Hematopoietic multipotent progenitor cell treated with erythropoietin and hydrocortisone succinate and interleukin-3 and kit ligand, for 6 days (in vitro differentiated cells): ENCODE data around the gene BCAS3.
"Not testable (repeated sequence)": the region's sequence is repeated elsewhere in the genome, so short reads cannot be mapped to it uniquely, and the experiment has no call there.

ENCODE experiments used
- DNase-seq: peaks from one replicate; pipeline ENCODE4 v3.0.0-alpha.2; 2015

Gene BCAS3

DNA sequence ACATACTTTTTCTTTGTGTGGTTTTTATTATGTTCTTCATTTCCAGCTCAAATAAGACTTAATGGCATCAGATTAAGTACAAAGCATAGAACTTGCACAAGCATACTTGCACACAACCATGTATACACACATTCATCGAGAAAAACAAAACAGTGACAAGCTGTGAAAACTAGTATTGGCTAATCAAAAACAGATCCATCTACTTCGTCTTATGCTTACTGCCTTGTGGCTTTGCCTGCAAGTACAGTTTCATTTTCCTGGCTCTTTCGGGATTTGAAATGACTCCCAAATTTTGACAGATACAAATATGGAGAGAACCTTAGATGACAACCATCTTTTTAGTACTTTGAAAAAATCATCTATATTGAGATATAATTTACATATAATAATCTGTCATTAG, 338.3 kb downstream of the BCAS3 start:
- no peak for DNase-seq

- DNase-seq, result no peak
These were observed 339.8 kb downstream of the BCAS3 start for GRCh38 chr17:61017317-61018006.

GRCh38 chr17:61018938-61019337, 341.3 kb downstream of the BCAS3 start:
- no peak for DNase-seq

- DNase-seq, result no peak
These were observed 346.3 kb downstream of the BCAS3 start for GRCh38 chr17:61023996-61024395.

GRCh38 chr17:61026818-61027217, 349.2 kb downstream of the BCAS3 start:
- DNase-seq, result no peak

GRCh38 chr17:61029181-61029580, 351.5 kb downstream of the BCAS3 start:
- DNase-seq, result no peak

- no peak for DNase-seq
These were observed 363.0 kb downstream of the BCAS3 start for GRCh38 chr17:61040666-61041065.

- not testable (repeated sequence) for DNase-seq
These were observed 364.7 kb downstream of the BCAS3 start for GRCh38 chr17:61042348-61042747.

- DNase-seq, result no peak
These were observed 369.9 kb downstream of the BCAS3 start for GRCh38 chr17:61047515-61047914.

DNA sequence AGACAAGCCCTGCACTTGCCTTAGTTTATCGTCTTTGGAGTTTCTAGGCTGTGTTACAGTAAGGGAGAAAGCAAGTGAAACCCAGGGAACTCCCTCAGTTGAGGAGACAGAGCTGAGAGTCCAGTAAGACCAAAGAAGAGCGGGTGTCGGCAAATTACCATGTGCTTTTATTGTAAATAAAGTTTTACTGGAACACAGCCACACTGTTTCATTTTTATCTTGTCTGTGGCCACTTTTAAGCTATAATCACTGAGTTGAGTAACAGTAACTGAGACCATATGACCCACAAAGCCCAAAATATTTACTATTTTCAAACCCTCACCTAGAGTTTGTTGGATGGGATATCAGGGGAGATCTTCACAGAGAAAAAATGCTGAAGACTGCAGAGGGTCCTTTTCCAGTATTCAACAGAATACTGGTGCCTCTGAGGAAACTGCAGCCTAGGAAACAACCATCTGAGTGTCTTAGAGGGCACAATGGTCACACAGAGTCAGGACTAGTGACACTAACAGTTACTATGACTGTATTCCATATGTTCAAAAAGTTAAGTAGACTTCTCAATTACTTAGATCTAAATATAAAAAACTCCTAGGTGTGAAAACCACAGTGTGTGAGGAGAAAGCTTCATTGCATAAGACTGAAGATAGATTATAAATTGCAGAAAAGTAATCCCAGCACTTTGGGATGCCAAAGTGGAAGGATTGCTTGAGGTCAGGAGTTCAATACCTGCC, 370.9 kb downstream of the BCAS3 start:
- no peak for DNase-seq

DNA sequence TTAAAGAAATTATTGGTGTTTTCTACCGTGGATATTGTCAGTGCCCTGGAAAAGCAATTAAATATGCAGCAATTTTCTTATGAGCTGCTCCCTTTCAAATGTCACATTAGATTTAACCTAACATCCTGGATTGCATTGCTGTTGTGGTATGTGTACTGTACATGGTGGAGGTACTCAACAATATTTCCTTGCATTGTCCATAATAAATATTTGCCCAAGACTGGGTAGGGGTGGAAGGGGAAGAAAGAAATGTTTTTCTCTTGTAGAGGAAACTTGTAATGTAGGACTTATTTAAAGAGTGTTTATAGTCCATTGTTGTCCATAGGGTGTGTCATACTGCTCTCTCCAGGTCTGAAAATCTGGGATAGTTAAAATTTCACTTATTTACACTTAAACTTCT, 375.8 kb downstream of the BCAS3 start:
- no peak for DNase-seq

- no peak for DNase-seq
These were observed 376.8 kb downstream of the BCAS3 start for GRCh38 chr17:61054436-61054835.

- no peak for DNase-seq
These were observed 379.6 kb downstream of the BCAS3 start for GRCh38 chr17:61057257-61057656.

DNA sequence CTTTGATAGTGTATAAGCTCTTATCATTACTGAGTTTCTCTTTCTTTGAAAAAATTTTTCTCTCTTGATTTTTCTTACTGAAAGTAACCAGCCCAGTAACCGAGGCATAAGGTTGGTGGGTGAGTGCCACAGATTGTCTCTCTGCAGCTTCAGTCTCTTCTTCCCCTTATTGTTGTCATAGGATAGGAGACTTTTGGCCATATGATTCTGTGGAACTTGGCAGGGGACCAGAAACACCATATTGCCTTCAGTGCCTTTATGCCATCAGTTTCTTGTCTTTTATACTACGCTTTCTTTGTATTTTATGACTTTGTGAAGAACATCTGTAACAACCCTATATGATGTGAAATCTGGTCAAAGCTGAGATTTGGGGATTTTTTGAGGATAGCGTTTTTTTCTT, 380.4 kb downstream of the BCAS3 start:
- DNase-seq, result no peak

DNA sequence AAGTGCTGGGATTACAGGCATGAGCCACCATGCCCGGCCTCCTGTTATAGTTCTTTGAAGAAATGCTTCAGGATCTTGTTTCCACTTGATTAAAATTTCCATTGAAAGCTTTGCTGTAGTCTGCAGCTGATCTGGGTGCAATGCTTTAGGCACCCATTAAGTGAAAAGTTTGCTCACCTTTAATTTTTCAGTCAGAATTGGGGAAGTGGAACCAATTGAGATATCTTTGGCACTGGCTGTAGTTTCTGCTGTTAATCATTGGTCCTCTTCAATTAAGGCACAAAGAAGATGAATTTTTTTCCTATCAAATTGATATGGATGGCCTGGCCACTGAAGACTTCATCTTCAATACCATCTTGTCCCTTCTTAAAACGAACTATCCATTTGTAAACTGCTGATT, 385.9 kb downstream of the BCAS3 start:
- no peak for DNase-seq

DNA sequence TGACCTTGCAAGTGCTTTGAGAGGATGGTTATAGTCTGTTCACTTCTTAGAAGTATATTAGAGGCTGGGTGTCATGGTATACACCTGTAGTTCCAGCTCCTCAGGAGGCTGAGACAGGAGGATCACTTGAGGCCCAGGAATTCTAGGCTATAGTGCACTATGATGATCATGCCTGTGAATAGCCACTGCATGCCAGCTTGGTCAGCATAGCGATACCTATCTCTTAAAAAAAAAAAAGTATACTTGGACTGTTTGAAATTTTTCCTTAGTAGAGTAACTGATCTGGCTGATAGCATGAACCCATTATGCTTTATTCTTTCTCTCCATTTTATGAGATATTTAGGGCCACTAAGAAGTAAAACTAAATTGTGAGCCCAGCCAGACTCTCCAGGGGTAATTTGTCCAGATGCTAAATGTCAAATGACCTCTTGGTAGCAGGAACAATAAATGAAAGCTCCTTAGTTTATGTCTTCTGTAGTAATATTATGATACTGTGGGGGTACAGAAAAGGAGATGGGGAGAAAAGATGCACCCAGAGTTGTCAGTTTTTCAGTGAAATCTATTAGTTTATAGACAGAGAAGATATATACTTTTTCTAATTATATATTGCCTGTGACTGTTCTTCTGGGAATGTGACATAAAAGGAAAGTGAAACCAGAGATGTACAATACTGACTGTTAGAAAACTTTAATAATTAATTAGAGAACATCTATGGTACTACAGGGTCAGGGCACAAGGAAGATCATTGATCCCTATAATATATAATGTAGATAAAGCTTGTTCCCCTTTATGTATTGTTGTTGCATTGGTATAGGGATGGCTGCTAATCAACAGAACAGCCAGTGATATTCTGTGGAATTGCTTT, 386.7 kb downstream of the BCAS3 start:
- no peak for DNase-seq

GRCh38 chr17:61065263-61065773, 387.7 kb downstream of the BCAS3 start:
- no peak for DNase-seq

- no peak for DNase-seq
These were observed 388.4 kb downstream of the BCAS3 start for GRCh38 chr17:61066062-61066461.

DNA sequence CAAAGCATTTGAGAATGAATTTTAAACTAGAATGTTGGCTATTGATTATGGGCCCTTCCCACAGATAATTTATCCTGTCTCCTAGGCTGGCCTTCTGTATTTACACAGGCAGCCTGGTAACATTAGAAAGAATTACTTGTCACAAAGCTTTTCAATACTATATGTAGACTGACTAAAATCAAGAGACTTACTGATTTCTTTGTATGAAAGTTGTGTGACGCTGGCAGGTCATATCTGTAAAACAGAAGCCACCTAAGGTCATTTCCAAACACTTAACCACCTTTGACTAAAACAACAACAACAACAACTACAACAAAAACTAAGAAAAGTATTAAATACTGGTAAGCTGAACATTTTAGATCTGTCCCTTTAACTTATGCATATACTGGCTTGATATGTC, 393.0 kb downstream of the BCAS3 start:
- DNase-seq, result no peak

DNA sequence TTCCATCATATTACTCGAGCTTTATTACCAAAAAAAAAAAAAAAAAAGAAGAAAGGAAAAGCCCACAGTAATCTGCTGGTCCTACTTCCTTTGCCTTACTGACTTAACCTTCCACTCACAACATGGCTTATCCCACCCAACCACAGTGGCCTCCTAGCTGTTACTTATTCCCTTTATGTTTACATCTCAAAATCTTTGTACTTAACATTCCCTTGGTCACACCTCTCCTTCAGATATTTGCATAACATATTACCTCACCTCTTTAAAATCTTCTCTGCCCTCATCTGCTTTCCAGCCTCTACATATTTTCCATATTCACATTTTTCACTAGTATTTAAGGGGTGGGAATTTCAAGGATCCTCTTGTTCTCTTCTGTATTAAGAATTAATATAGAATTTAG, 395.0 kb downstream of the BCAS3 start:
- no peak for DNase-seq

- DNase-seq, result no peak
These were observed 395.5 kb downstream of the BCAS3 start for GRCh38 chr17:61073131-61073530.

DNA sequence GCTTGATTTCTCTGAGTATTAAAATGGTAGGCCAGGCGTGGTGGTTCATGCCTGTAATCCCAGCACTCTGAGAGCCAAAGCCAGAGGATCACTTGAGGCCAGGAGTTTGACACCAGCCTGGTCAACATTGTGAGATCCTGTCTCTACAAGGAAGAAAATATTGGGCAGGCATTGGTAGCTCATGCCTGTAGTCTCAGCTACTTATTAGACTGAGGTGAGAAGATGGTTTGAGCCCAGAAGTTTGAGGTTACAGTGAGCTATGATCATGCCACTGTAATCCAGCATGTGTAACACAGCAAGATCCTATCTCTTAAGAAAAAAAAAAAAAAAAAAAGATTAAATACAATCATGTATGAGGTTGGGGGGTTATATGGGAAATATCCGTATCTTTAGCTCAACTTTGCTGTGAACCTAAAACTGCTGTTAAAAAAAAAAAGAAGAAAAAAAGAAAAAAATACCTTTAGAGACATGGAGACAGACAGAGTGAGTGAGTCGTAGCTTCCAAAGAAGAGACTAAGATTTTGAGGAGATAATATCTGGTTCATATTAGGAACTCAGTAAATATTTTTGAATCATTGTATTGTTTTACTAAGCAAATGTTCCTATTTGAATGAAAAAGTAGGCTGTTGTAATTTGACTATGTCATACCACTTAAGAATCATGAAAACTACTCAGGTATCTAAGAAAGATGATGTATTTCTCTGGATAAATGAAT, 396.3 kb downstream of the BCAS3 start:
- DNase-seq, result no peak

DNA sequence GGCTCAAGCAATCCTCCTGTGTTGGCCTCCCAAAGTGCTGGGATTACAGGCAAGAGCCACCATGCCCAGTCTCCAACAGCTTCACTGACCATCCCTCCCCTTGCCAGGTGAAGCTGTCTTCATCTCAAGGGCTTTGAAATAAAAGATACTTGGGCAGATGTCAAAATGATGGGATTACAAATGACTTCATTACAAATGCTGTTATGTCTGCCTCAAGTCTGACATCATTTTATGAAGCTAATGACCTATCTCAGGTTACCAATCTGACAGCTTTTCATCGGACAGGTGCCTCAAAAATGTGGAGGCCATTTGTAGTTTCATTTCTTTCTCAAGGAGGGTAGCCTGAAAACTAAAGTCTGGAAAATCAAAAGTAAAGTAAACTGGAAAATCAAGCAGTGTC, 398.3 kb downstream of the BCAS3 start:
- no peak for DNase-seq
